Measurements from ENCODE around the gene HOXD13.

HOXD13 gene

GRCh38 chr2:176132205-176133171 lies 40.0 kb downstream of the HOXD13 start:
- no peak for DNase-seq (ENCODE audit: low read depth)

- DNase-seq (ENCODE audit: low read depth): no peak
Observed at GRCh38 chr2:176133389-176133788, 40.9 kb downstream of the HOXD13 start.

GRCh38 chr2:176134035-176134434 lies 41.5 kb downstream of the HOXD13 start:
- no peak for DNase-seq (ENCODE audit: low read depth)

GRCh38 chr2:176135035-176135440 lies 42.5 kb downstream of the HOXD13 start:
- no peak for DNase-seq (ENCODE audit: low read depth)

- DNase-seq (ENCODE audit: low read depth): no peak
Observed at GRCh38 chr2:176136374-176137251, 44.1 kb downstream of the HOXD13 start.

GRCh38 chr2:176137252-176137580 lies 44.7 kb downstream of the HOXD13 start:
- no peak for DNase-seq (ENCODE audit: low read depth)

- DNase-seq (ENCODE audit: low read depth): no peak
Observed at GRCh38 chr2:176137906-176138305, 45.4 kb downstream of the HOXD13 start.

GRCh38 chr2:176138526-176138922 lies 46.0 kb downstream of the HOXD13 start:
- DNase-seq (ENCODE audit: low read depth): no peak

GRCh38 chr2:176138923-176139660 lies 46.6 kb downstream of the HOXD13 start:
- no peak for DNase-seq (ENCODE audit: low read depth)

GRCh38 chr2:176139661-176140512 lies 47.4 kb downstream of the HOXD13 start:
- no peak for DNase-seq (ENCODE audit: low read depth)

GRCh38 chr2:176140513-176141317 lies 48.2 kb downstream of the HOXD13 start:
- DNase-seq (ENCODE audit: low read depth): peak; percentile 18

GRCh38 chr2:176142281-176142680 lies 49.8 kb downstream of the HOXD13 start:
- DNase-seq (ENCODE audit: low read depth): no peak
